Esophagus squamous epithelium (tissue), 5 donors: ENCODE data around the gene XPA. TPM values are rescaled to one million over a fixed set of nuclear protein-coding genes. Genes with fewer than 3 reads are reported as not detected.

ENCODE experiments used
- DNase-seq: peaks from one replicate; lab custom pipeline; 2025; lab: John Stamatoyannopoulos, UW
- H3K27ac ChIP-seq, 4 donors: fragments of 200-600 bp; sonication (generic); one replicate each; pipeline ENCODE4 v1.5.1; 2016 to 2019; ENCODE audit warnings: mild to moderate bottlenecking in 1 of 4
- H3K27me3 ChIP-seq, 4 donors: fragments of 200-600 bp; sonication (generic); 1 replicate in 3 of 4; 2 replicates in 1 of 4; pipeline versions ENCODE4 v1.5.1 to v1.6.0; 2017 to 2021; ENCODE audit warnings: antibody characterized with exemption in 1 of 4
- H3K36me3 ChIP-seq, 3 donors: fragments of 200-600 bp; sonication (generic); one replicate each; pipeline ENCODE4 v1.5.1; 2016 to 2019
- H3K4me1 ChIP-seq, 3 donors: fragments of 200-600 bp; sonication (generic); one replicate each; pipeline ENCODE4 v1.5.1; 2017 to 2019
- H3K4me3 ChIP-seq, 4 donors: fragments of 200-600 bp; sonication (generic); 1 replicate in 3 of 4; 2 replicates in 1 of 4; pipeline ENCODE4 v1.5.1; 2016 to 2019; ENCODE audit warnings: mild to moderate bottlenecking in 2 of 4, moderate library complexity in 1 of 4
- H3K9me3 ChIP-seq, 3 donors: fragments of 200-600 bp; sonication (generic); one replicate each; pipeline ENCODE4 v1.5.1; 2016 to 2019
- CTCF ChIP-seq, 6 experiments: fragments of 450-650 bp in 4 of 6; fragments of 200-600 bp in 2 of 6; sonication (generic) in 2 of 6; IDR thresholded peaks; one replicate each; pipeline ENCODE4 v1.5.1; 2016 to 2019; ENCODE audit warnings: antibody characterized with exemption in 6 of 6, mild to moderate bottlenecking in 4 of 6, moderate library complexity in 4 of 6
- POLR2A ChIP-seq, 4 donors: fragments of 450-650 bp; IDR thresholded peaks; one replicate each; pipeline ENCODE4 v1.6.1; 2017; ENCODE audit warnings: antibody characterized with exemption in 4 of 4, mild to moderate bottlenecking in 4 of 4, moderate library complexity in 3 of 4
- WGBS, 2 donors: methylation state at CpG; one replicate each; pipeline ENCODE4 v1.1.5; 2018; 5-methylcytosine and 5-hydroxymethylcytosine counted together
- intact Hi-C: fragments of 100-400 bp; cut with DNase I; formaldehyde crosslinking; loops from one replicate; pipeline ENCODE4 v1.15.0; 2022
- total RNA-seq, 4 donors: library from RNA; depleted of rRNA; stranded (reverse); fragments of >200 nt; gene quantifications; one replicate each; pipeline ENCODE4 v1.1.0, GENCODE V29; 2016
- donor health status: DM: yes; HTN: yes; CAD: no.

Gene XPA
- total RNA-seq, 4 donors from 2014 or later: 8.5 to 14.5 (median 10.3) TPM

- intact Hi-C loops: no loop called here
- Histone ChIP-seq H3K4me1 (peaks cover 13 to 34% (median 20%) of the 10 kb centered on the region in 3 donors), H3K4me3 (peak overlapping the region; percentile 26 to 63 (median 36)), H3K36me3 (no peaks in the 10 kb centered on the region), H3K9me3 (peaks cover 0 to 7% (median 6%) of the 10 kb centered on the region in 3 donors), H3K27ac (peak overlapping the region; percentile 83 to 89 (median 86)), H3K27me3 (peaks cover 0 to 38% (median 0%) of the 10 kb centered on the region in 4 donors)
- 0 to 6% methylated on average over 2 to 13 of the region's 56 CpGs for WGBS, 2 donors
- DNase-seq: no peak
- TF ChIP-seq POLR2A (IDR thresholded peaks at IDR 0.05) (peak in 1 of 4 donors; percentile 17), CTCF (IDR thresholded peaks at IDR 0.05) (peak in 3 of 6 experiments; percentile 13 to 53 (median 29))
Measured at GRCh38 chr9:97740848-97741821, 44.0 kb upstream of the XPA start.

DNA sequence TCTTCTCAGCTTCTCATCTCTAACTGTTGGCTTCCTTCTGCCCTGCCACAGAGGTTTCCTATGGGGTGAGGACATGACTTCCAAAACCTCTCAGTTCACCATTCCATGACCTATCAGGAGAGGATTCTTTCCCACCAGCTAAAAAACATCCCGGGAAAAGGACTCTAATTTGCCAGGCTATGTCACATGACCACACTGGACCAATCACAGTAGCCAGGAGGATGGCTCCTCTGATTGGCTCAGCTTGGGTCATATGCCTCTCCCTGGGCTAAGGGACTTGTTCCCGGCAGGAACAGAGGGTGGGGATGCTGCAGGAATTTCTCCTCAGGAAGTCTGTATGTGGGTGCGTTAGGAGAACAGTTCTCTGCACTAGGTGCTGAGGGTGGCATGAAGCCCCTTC, 40.3 kb upstream of the XPA start:
- H3K4me3 ChIP-seq: no peak overlapping the region
- peaks cover 0 to 2% (median 2%) of the 10 kb centered on the region in 3 donors for H3K9me3 ChIP-seq
- H3K27me3 ChIP-seq: peaks cover 0 to 38% (median 0%) of the 10 kb centered on the region in 4 donors
- TF ChIP-seq CTCF (IDR thresholded peaks at IDR 0.05): no peak
- no peak for TF ChIP-seq POLR2A (IDR thresholded peaks at IDR 0.05)
- 53 to 80% methylated on average over 3 of the region's 3 CpGs for WGBS, 2 donors
- H3K36me3 ChIP-seq: no peaks in the 10 kb centered on the region
- intact Hi-C loops: no loop called here
- H3K27ac ChIP-seq: no peak overlapping the region
- no peak for DNase-seq
- peaks cover 13 to 51% (median 26%) of the 10 kb centered on the region in 3 donors for H3K4me1 ChIP-seq

DNA sequence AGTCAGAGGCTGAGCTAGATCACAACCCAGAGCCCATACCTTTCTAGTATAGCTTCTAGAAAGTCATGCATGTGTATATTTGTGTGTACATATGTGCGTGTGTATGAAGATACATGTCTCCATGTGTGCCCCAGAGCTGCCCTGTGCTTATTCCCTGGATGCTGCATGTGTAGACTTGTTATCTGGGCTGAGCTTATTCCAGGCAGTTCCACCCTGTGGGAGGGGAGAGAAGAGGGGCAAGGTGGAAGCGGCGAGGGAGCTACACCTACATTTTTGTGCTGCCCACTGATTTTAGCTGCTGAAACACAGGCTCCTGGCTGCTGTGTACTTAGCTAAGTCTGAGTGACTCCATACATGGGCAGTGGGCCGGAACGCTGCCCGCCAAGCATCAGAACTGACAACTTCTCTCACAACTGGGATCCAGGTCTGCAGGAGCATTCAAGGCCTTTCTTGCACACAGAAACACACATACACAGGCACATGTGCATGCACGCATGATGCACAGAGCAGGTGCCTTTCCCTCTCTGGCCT, 38.0 kb upstream of the XPA start:
- no peaks in the 10 kb centered on the region for H3K36me3 ChIP-seq
- 51 to 52% methylated on average over 6 to 7 of the region's 7 CpGs for WGBS, 2 donors
- H3K27me3 ChIP-seq: peaks cover 0 to 28% (median 0%) of the 10 kb centered on the region in 4 donors
- no peak for DNase-seq
- no peak for TF ChIP-seq CTCF (IDR thresholded peaks at IDR 0.05)
- no peak for TF ChIP-seq POLR2A (IDR thresholded peaks at IDR 0.05)
- peak overlapping the region in 1 of 4 donors; percentile 55 for H3K27ac ChIP-seq
- no peak overlapping the region for H3K4me3 ChIP-seq
- peaks cover 0 to 34% (median 9%) of the 10 kb centered on the region in 3 donors for H3K4me1 ChIP-seq
- intact Hi-C loops: no loop called here
- H3K9me3 ChIP-seq: no peaks in the 10 kb centered on the region

DNA sequence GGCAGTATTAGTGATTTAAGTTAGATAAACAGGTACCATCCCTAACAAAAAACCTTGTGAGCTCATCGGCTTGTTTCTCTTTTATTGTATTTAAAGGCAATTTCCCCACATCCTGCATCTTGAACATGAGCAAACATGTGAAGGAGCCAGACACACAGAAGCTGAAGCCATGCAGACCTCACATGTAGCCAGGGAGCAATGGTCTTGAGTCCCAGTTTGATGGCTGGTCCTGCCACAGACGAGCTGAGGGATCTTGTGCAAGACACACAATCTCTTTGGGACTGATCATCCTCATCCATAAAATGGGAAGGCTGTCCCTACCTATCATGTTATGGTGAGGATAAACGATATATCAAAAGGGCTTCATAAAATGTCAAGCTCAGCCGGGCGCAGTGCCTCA, 29.6 kb upstream of the XPA start:
- H3K27ac ChIP-seq: no peak overlapping the region
- 90 to 95% methylated on average over 4 to 5 of the region's 5 CpGs for WGBS, 2 donors
- no peaks in the 10 kb centered on the region for H3K4me1 ChIP-seq
- no peak for DNase-seq
- no peaks in the 10 kb centered on the region for H3K9me3 ChIP-seq
- H3K36me3 ChIP-seq: no peaks in the 10 kb centered on the region
- intact Hi-C loops: no loop called here
- TF ChIP-seq CTCF (IDR thresholded peaks at IDR 0.05) (no peak), POLR2A (IDR thresholded peaks at IDR 0.05) (no peak)
- H3K4me3 ChIP-seq: no peak overlapping the region
- peaks cover 0 to 6% (median 0%) of the 10 kb centered on the region in 4 donors for H3K27me3 ChIP-seq

DNA sequence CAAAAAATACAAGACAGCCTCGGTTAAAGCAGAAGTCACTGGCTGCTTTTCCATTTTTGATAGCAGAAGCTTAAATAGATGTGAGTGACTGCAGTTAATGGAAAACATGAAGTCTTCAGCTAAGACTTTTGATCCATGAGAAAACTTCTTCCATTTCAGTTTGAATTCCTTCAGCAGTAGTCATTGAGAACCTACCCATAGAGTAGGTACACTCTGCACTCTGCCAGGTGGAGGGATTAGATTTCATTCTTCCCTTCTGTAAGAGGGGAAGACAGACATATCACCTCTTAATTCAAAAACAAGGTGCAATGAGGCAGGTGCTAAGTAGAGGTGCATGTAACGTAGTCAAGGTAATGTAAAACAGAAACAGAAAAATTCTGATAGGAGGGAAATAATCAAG, 26.7 kb upstream of the XPA start:
- no peak for DNase-seq
- 40 to 71% methylated on average over 2 of the region's 2 CpGs for WGBS, 2 donors
- Histone ChIP-seq H3K27me3 (peaks cover 0 to 9% (median 0%) of the 10 kb centered on the region in 4 donors), H3K36me3 (no peaks in the 10 kb centered on the region), H3K27ac (no peak overlapping the region), H3K9me3 (no peaks in the 10 kb centered on the region), H3K4me1 (no peaks in the 10 kb centered on the region), H3K4me3 (no peak overlapping the region)
- TF ChIP-seq CTCF (IDR thresholded peaks at IDR 0.05) (no peak), POLR2A (IDR thresholded peaks at IDR 0.05) (no peak)
- intact Hi-C loops: no loop called here
